Activated CD8-positive, alpha-beta memory T cell treated with anti-CD3 and anti-CD28 coated beads for 48 hours (primary cell): ENCODE results near the gene ARFGEF3.

Experiments
- DNase-seq, 3 experiments: peaks; one replicate each; pipeline ENCODE4 v3.0.0-alpha.2; 2020; ENCODE audit warnings: low read depth in 2 of 3, low spot score in 2 of 3

The ARFGEF3 gene

GRCh38 chr6:138387577-138388368 lies 226.0 kb downstream of the ARFGEF3 start:
- DNase-seq, result no peak

GRCh38 chr6:138389551-138389950 lies 227.8 kb downstream of the ARFGEF3 start:
- no peak for DNase-seq
